Measurements from ENCODE around the gene COX17.

GRCh38 chr3:119637679-119638477 lies 39.3 kb downstream of the COX17 start:
- TF ChIP-seq POLR2A (IDR thresholded peaks at IDR 0.05) = no peak
- TF ChIP-seq CTCF (IDR thresholded peaks at IDR 0.05) = no peak

Data from uterus (tissue), 2 donors.